Lower leg skin (tissue), 3 donors: ENCODE results near the gene PKD1L1.

Experiments used
- CTCF ChIP-seq, 3 donors: fragments of 450-650 bp; IDR thresholded peaks; one replicate each; pipeline ENCODE4 v1.5.1; 2016; ENCODE audit warnings: antibody characterized with exemption in 3 of 3, mild to moderate bottlenecking in 3 of 3, moderate library complexity in 2 of 3
- POLR2A ChIP-seq, 2 donors: fragments of 450-650 bp; IDR thresholded peaks; one replicate each; pipeline ENCODE4 v1.6.1; 2016 to 2017; ENCODE audit warnings: antibody characterized with exemption in 2 of 2, mild to moderate bottlenecking in 1 of 2, moderate library complexity in 1 of 2

- TF ChIP-seq CTCF (IDR thresholded peaks at IDR 0.05) (no peak), POLR2A (IDR thresholded peaks at IDR 0.05) (no peak)
Observed at GRCh38 chr7:47827351-47827756, 120.9 kb downstream of the PKD1L1 start.
